Measurements from ENCODE around the gene TCF19. TPM values are rescaled to one million over a fixed set of nuclear protein-coding genes. Genes with fewer than 3 reads are reported as not detected.
A peak's percentile ranks its signal among the peaks of the same experiment; 100 is the strongest.

Gene TCF19
- total RNA-seq, 1 experiment from 2014 or later = 15.0 TPM

- Histone ChIP-seq H3K79me1 (ENCODE audit: insufficient read depth, low read depth, low read length, poor library complexity, severe bottlenecking) (no peaks in the 10 kb centered on the region), H2BK5ac (ENCODE audit: insufficient read length, low read length) (no peak overlapping the region), H3K9ac (ENCODE audit: extremely low read depth, insufficient read length, low read length) (no peak overlapping the region), H3K4me2 (ENCODE audit: insufficient read depth, insufficient read length, low read length) (no peak overlapping the region), H4K20me1 (ENCODE audit: control insufficient read depth, insufficient read depth, insufficient read length) (no peaks in the 10 kb centered on the region), H3K56ac (ENCODE audit: insufficient read length, low read depth, low read length) (no peak overlapping the region), H2BK15ac (ENCODE audit: low read depth, low read length) (no peak overlapping the region), H3K23ac (ENCODE audit: insufficient read length, low read depth, low read length) (no peak overlapping the region), H3K4ac (ENCODE audit: low read depth, low read length) (no peak overlapping the region), H2BK12ac (ENCODE audit: insufficient read length, low read depth, low read length) (no peak overlapping the region), H3K79me2 (ENCODE audit: insufficient read depth, low read length) (no peaks in the 10 kb centered on the region), H3T11ph (ENCODE audit: low read length) (no peak overlapping the region), H3K27ac (ENCODE audit: insufficient read length, low read depth, low read length) (no peak overlapping the region), H2BK20ac (ENCODE audit: low read depth, low read length, poor library complexity, severe bottlenecking) (no peak overlapping the region), H4K91ac (ENCODE audit: insufficient read length, low read depth, low read length) (no peak overlapping the region), H2BK120ac (ENCODE audit: low read depth, low read length, poor library complexity, severe bottlenecking) (no peak overlapping the region), H3K23me2 (ENCODE audit: insufficient read length, low read depth, low read length, poor library complexity, severe bottlenecking) (no peaks in the 10 kb centered on the region), H2AK5ac (ENCODE audit: insufficient read length, low read length) (no peak overlapping the region), H4K5ac (ENCODE audit: insufficient read length, low read depth, low read length) (no peak overlapping the region), H3K9me3 (ENCODE audit: control insufficient read depth, low read depth, low read length) (no peaks in the 10 kb centered on the region), H3K27me3 (ENCODE audit: insufficient read depth, low read length) (no peaks in the 10 kb centered on the region), H3K14ac (ENCODE audit: insufficient read depth, low read length) (no peak overlapping the region), H4K8ac (replicated peaks; ENCODE audit: insufficient read length, low read depth, low read length) (no peak overlapping the region), H3K4me1 (ENCODE audit: insufficient read depth, low read length) (peaks cover 7% of the 10 kb centered on the region; the same call in 1 of the 2 replicates), H3K18ac (ENCODE audit: insufficient read length, low read depth, low read length) (no peak overlapping the region), H2AFZ (ENCODE audit: low read length) (no peak overlapping the region)
- Mint-ChIP-seq H3K9me3 (no peaks in the 10 kb centered on the region; a peak in 1 of 5 replicates), H3K4me3 (peak overlapping the region in 1 of 2 experiments; percentile 22; a peak in 1 of 5 replicates), H3K27me3 (ENCODE audit: low read depth) (no peaks in the 10 kb centered on the region; the same call in 1 of the 2 replicates), H3K36me3 (ENCODE audit: insufficient read depth in 1 of 3, low read depth in 3 of 3) (peaks cover 23 to 49% (median 43%) of the 10 kb centered on the region in 3 experiments), H3K4me1 (peaks cover 43 to 49% of the 10 kb centered on the region in 2 experiments), H3K27ac (peak overlapping the region in 1 of 3 experiments; percentile 1; a peak in 3 of 7 replicates)
- WGBS (ENCODE audit: extremely low coverage, insufficient read length, low lambda C conversion rate) = no CpG with 5 or more reads among the region's 2 CpGs
- no peak for DNase-seq
- TF ChIP-seq CTCF (conservative IDR thresholded peaks at IDR 0.05) = no peak
Observed at GRCh38 chr6:31142361-31142761, 16.0 kb upstream of the TCF19 start.

Measured in H9 (cell line).